Measurements from ENCODE around the gene DENND4A. TPM values are rescaled to one million over a fixed set of nuclear protein-coding genes. Genes with fewer than 3 reads are reported as not detected.
"Not testable (repeated sequence)": the region's sequence is repeated elsewhere in the genome, so short reads cannot be mapped to it uniquely, and the experiment has no call there.

Gene DENND4A
- polyA plus RNA-seq, 3 donors from 2014 or later, result 6.4 to 18.9 (median 6.5) TPM

DNA sequence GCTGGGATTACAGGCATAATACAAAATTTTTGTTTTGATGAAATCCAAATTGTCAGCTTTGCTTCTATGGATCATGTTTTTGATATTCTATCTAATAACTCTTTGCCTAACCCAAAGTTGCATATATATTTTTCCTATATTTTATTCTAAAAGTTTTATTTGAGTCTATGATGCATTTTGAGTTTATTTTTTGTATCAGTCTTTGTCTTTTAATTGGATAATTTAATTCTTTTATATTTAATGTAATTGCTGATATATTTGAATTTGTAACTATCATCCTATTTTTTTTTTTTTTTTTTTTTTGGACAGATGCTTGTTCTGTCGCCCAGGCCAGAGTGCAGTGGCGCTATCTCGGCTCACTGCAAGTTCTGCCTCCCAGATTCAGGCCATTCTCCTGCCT, 19.7 kb upstream of the DENND4A start:
- H3K4me1 Mint-ChIP-seq, result peaks cover 25 to 30% of the 10 kb centered on the region in 2 donors

DNA sequence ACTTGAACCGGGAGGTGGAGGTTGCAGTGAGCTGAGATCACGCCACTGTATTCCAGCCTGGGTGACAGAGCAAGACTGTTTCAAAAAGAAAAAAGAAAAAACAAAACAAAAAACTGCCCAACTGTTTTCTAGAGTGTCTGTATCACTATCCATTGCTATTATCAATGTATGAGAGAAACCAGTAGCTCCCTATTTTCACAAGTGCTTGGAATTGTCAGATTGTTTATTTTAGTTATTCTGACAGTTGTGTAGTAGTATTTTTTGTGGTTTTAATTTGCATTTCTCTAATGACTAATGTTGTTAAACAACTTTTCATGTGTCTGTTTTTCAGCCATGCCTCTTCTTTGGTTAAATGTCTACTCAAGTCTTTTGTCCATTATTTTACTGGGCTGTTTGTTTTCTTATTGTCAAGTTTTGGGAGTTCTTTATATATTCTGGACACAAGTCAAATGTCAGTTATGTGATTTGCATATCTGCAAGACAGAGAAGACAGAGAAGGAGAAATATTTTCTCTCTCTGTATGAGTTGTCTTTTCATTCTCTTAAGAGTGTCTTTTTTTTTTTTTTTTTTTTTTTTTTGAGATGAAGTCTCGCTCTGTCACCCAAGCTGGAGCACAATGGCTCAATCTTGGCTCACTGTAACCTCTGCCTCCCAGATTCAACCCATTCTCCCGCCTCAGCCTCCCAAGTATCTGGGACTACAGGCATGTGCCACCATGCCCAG, 19.1 kb upstream of the DENND4A start:
- not testable (repeated sequence) for DNase-seq; H3K4me3 Mint-ChIP-seq; H3K27me3 Mint-ChIP-seq (ENCODE audit: low read depth in 3 of 3); H3K27ac Mint-ChIP-seq; H3K9me3 Mint-ChIP-seq
- peaks cover 27 to 31% of the 10 kb centered on the region in 2 donors for H3K4me1 Mint-ChIP-seq
- peaks cover 4 to 12% (median 6%) of the 10 kb centered on the region in 3 donors for H3K36me3 Mint-ChIP-seq

More for the DNA sequence above, 19.7 kb upstream of the DENND4A start:
- peaks cover 4 to 10% (median 5%) of the 10 kb centered on the region in 3 donors for H3K27me3 Mint-ChIP-seq (ENCODE audit: low read depth in 3 of 3)
- peak overlapping the region in 1 of 6 donors; percentile 84 for H3K27ac Mint-ChIP-seq
- H3K36me3 Mint-ChIP-seq, result peaks cover 4 to 12% (median 6%) of the 10 kb centered on the region in 3 donors
- H3K4me3 Mint-ChIP-seq, result no peak overlapping the region
- DNase-seq, result no peak
- peaks cover 3 to 6% (median 4%) of the 10 kb centered on the region in 6 donors for H3K9me3 Mint-ChIP-seq

DNA sequence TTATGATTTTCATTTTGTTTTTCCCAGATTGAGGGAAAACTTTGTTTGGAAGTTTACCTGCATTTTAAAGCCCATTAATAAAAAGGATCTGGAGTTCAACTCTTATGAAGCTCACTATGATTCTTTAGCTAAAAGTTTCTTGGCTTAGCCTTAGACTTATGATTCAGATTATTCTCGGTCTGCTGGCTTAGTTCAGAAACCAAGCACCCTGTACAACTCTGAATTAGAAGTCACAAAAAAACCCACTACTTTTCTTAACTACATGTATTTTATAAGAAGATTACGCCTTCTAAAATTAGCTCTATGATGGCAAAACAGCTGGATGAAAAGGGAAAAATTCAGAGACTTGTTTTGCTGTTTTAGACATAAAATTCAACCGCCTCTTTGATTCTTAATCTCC, 14.3 kb upstream of the DENND4A start:
- Mint-ChIP-seq H3K9me3 (no peaks in the 10 kb centered on the region), H3K27ac (peak overlapping the region; percentile 84 to 99 (median 96)), H3K4me1 (peaks cover 35 to 36% of the 10 kb centered on the region in 2 donors), H3K27me3 (ENCODE audit: low read depth in 3 of 3) (peaks cover 0 to 3% (median 3%) of the 10 kb centered on the region in 3 donors), H3K4me3 (peak overlapping the region; percentile 33 to 97 (median 72)), H3K36me3 (peaks cover 0 to 4% (median 2%) of the 10 kb centered on the region in 3 donors)
- DNase-seq, result no peak

DNA sequence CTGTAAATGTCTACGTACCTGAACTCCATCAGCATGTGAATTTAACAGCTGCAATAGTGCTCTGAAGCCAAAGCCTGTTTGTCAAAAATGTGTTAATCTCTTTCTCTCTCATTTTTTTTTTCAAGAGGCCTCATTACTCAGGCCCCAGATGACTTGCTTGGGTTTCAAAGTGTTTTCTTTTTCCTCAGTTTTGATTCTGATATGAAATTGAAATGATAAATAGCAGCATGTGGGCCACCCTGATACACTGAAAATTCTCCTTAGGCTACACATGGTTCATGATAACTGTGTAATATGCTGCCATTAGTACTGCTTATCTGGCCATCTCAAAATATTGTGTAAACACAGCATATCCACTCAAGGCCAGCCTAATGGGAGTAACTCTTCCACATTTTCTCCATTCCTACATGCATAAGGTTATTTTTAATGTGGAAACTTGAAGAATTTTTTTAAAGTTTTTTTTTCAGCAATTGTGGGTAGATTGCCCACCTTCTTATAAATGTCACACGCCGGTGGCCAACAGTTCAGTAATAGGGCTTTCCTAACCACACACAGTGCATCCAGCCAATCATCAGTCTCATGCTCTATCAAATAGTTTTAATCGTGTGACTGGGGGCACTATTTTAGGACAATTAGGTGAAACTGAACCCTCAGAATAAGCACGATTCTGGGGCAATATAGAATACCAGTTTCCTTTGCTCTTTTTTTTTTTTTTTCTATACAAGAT, 13.1 kb upstream of the DENND4A start:
- Mint-ChIP-seq H3K27me3 (ENCODE audit: low read depth in 3 of 3) (peaks cover 0 to 3% (median 3%) of the 10 kb centered on the region in 3 donors), H3K27ac (peak overlapping the region; percentile 84 to 99 (median 96)), H3K4me3 (peak overlapping the region; percentile 25 to 97 (median 72)), H3K9me3 (no peaks in the 10 kb centered on the region), H3K36me3 (peaks cover 0 to 4% (median 2%) of the 10 kb centered on the region in 3 donors), H3K4me1 (peaks cover 35 to 36% of the 10 kb centered on the region in 2 donors)
- peak in 2 of 3 donors; percentile 19 to 27 for DNase-seq

DNA sequence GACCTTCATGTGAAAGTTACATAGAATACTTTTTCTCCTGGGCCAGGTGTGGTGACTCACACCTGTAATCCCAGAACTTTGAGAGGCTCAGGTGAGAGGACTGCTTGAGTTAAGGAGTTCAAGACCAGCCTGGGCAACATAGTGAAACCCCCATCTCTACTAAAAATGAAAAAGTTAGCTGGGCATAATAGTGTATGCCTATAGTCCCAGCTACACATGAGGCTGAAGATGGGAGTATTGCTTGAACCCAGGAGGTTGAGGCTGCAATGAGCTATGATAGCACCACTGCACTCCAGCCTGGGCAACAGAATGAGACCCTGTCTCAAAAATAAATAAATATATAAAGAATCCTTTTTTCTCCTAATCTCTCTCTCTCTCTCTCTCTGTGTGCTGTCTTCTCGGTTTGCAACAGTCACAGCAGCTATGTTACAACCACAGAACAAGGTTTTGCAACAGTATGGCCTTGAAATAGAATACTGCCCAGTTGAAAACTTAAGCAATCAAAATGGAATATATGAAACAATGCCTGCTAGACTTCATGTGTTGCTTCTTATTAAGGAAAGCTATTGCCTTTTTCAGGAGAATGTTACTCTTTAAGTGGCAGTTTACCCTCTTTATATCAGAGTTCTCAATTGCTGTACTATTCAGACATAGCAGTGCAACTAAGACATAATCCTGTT, 12.3 kb upstream of the DENND4A start:
- DNase-seq, result peak in 1 of 3 donors; percentile 17
- peaks cover 0 to 4% (median 2%) of the 10 kb centered on the region in 3 donors for H3K36me3 Mint-ChIP-seq
- H3K27me3 Mint-ChIP-seq (ENCODE audit: low read depth in 3 of 3), result peaks cover 0 to 3% (median 3%) of the 10 kb centered on the region in 3 donors
- H3K4me1 Mint-ChIP-seq, result peaks cover 35 to 36% of the 10 kb centered on the region in 2 donors
- H3K4me3 Mint-ChIP-seq, result peak overlapping the region in 4 of 5 donors; percentile 53 to 97 (median 82)
- no peaks in the 10 kb centered on the region for H3K9me3 Mint-ChIP-seq
- peak overlapping the region; percentile 84 to 99 (median 96) for H3K27ac Mint-ChIP-seq

DNA sequence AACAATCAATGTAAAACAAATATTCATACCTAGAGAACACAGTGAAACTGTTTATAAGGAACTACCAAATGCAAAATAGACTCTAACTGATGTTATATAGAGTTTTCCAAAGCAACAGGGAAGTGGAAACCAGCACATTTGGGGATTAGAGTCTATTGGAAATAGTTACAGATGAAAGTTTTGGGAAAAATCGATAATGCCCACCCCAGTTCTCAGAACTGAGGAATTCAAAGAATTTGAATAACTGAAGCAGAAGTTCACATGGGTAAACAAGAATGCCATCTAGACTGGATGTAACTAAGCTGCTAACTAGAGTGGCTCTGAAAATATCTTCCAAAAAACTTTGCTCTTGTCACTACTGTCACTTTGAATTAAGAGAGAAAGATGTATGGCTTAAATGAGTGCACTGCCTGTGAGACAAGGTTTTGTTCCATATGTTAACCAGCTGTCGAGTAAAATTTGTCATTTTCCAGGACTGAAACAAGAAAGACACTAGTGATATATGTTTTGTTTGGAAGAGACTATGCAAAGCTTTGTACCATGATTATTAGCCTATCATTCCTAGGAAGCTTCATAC, 9.2 kb upstream of the DENND4A start:
- peak overlapping the region in 1 of 6 donors; percentile 31 for H3K27ac Mint-ChIP-seq
- H3K27me3 Mint-ChIP-seq (ENCODE audit: low read depth in 3 of 3), result peaks cover 0 to 3% (median 0%) of the 10 kb centered on the region in 3 donors
- H3K4me1 Mint-ChIP-seq, result peaks cover 22 to 23% of the 10 kb centered on the region in 2 donors
- no peaks in the 10 kb centered on the region for H3K9me3 Mint-ChIP-seq
- no peak overlapping the region for H3K4me3 Mint-ChIP-seq
- DNase-seq, result no peak
- no peaks in the 10 kb centered on the region for H3K36me3 Mint-ChIP-seq

DNA sequence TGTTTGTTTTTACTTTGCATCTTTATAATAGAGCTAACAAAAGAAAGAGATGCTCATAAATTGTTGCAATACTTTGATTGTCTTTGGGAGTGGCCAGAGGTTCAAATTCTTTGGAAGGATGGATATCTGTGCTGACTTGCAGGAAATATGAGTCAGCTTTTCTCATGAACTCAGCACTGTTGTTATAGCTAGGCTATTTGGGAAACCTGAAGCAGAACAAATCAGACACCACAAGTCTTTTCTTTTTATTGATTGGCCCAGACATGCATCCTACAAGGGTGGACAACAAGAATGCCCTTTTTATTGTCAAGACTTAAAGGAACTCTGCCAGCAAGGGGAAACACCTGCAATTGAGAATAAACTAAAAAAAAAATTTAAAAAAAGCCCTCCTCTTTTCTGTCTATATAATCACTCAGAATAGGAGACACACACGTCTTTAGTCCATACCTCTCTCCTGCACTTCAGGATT, 4.6 kb upstream of the DENND4A start:
- peaks cover 10 to 12% of the 10 kb centered on the region in 2 donors for H3K4me1 Mint-ChIP-seq
- H3K36me3 Mint-ChIP-seq, result peaks cover 0 to 5% (median 0%) of the 10 kb centered on the region in 3 donors
- H3K27me3 Mint-ChIP-seq (ENCODE audit: low read depth in 3 of 3), result peaks cover 0 to 10% (median 9%) of the 10 kb centered on the region in 3 donors
- H3K27ac Mint-ChIP-seq, result peak overlapping the region in 3 of 6 donors; percentile 25 to 69 (median 66)
- no peak overlapping the region for H3K4me3 Mint-ChIP-seq
- no peaks in the 10 kb centered on the region for H3K9me3 Mint-ChIP-seq
- no peak for DNase-seq

DNA sequence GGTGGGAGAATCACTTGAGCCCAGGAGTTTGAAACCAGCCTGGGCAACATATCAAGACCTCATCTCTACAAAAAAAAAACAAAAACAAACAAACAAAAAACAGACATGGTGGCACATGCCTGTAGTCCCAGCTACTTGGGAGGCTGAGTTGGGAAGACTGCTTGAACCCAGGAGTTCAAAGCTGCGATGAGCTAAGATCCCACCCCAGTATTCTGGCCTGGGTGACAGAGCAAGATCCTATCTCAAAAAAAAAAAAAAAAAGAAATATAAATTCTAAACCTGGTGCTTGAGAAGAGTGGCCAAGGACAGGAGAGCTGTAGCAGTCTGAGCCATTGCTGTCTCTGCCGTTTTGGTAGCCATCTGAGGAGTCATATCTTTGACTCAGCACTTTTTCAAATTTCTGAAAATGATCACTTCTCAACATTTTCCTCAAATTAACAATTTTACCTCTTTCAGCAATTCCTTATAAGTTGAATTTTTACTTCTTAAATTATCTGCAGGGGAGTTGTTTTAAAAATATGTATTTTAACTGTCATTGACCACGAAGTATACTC, 3.6 kb upstream of the DENND4A start:
- H3K27me3 Mint-ChIP-seq (ENCODE audit: low read depth in 3 of 3), result peaks cover 4 to 18% (median 13%) of the 10 kb centered on the region in 3 donors
- DNase-seq, result no peak
- no peak overlapping the region for H3K4me3 Mint-ChIP-seq
- no peaks in the 10 kb centered on the region for H3K9me3 Mint-ChIP-seq
- peaks cover 16 to 18% of the 10 kb centered on the region in 2 donors for H3K4me1 Mint-ChIP-seq
- peak overlapping the region in 2 of 6 donors; percentile 7 to 24 for H3K27ac Mint-ChIP-seq
- peaks cover 0 to 5% (median 0%) of the 10 kb centered on the region in 3 donors for H3K36me3 Mint-ChIP-seq

DNA sequence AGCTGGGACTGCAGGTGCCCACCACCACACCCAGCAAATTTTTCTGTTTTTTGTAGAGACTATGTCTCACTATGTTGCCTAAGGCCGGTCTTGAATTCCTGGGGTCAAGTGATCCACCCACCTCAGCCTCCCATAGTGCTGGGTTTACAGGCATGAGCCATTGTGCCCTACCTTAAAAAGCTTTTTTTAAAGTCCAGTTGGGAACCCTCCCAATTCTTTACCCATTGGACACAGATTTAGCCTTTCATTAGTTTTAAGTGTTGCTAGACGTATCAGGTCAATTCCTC, 1.7 kb upstream of the DENND4A start:
- Mint-ChIP-seq H3K4me1 (peaks cover 34 to 36% of the 10 kb centered on the region in 2 donors), H3K36me3 (peaks cover 0 to 5% (median 0%) of the 10 kb centered on the region in 3 donors), H3K9me3 (no peaks in the 10 kb centered on the region), H3K27ac (peak overlapping the region; percentile 53 to 100 (median 82)), H3K4me3 (peak overlapping the region; percentile 55 to 71 (median 60)), H3K27me3 (ENCODE audit: low read depth in 3 of 3) (peaks cover 4 to 23% (median 13%) of the 10 kb centered on the region in 3 donors)
- DNase-seq, result no peak

DNA sequence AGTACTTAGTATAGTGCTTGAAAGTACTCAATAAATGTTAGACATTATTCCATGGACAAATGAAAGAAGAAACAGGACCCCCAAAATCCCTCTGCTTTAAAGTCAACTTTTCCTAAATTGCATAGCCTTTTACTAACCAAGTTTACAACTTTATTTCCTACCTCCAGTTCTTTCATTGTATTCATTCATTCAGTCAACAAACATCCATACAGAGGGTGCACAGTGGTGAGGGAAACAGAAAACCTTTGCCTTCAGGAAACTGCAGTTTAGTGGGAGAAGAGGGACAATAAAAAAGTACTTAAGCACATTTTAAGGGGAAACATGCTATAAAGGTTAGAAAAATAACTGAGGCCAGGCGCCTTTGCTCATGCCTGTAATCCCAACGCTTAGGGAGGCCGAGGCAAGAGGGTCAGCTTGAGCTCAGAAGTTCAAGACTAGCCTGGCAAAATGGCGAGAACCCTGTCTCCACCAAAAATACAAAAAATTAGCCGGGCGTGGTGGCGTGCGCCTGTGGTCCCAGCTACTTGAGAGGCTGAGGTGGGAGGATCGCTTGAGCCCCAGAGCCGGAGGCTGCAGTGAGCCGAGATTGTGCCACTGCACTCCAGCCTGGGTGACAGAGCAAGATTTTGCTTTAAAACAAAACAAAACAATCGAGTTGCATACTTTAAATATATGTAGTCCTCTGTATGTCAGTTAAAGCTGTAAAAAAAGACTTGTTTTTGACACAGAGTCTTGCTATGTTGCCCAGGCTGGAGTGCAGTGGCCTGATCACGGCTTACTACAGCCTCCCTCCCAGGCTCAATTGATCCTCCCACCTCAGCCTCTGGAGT, 1.1 kb upstream of the DENND4A start:
- H3K4me1 Mint-ChIP-seq, result peaks cover 39 to 42% of the 10 kb centered on the region in 2 donors
- no peak for DNase-seq
- no peaks in the 10 kb centered on the region for H3K9me3 Mint-ChIP-seq
- H3K4me3 Mint-ChIP-seq, result peak overlapping the region; percentile 93 to 99 (median 96)
- H3K36me3 Mint-ChIP-seq, result peaks cover 0 to 5% (median 0%) of the 10 kb centered on the region in 3 donors
- H3K27ac Mint-ChIP-seq, result peak overlapping the region; percentile 97 to 100 (median 100)
- H3K27me3 Mint-ChIP-seq (ENCODE audit: low read depth in 3 of 3), result peaks cover 4 to 23% (median 13%) of the 10 kb centered on the region in 3 donors

DNA sequence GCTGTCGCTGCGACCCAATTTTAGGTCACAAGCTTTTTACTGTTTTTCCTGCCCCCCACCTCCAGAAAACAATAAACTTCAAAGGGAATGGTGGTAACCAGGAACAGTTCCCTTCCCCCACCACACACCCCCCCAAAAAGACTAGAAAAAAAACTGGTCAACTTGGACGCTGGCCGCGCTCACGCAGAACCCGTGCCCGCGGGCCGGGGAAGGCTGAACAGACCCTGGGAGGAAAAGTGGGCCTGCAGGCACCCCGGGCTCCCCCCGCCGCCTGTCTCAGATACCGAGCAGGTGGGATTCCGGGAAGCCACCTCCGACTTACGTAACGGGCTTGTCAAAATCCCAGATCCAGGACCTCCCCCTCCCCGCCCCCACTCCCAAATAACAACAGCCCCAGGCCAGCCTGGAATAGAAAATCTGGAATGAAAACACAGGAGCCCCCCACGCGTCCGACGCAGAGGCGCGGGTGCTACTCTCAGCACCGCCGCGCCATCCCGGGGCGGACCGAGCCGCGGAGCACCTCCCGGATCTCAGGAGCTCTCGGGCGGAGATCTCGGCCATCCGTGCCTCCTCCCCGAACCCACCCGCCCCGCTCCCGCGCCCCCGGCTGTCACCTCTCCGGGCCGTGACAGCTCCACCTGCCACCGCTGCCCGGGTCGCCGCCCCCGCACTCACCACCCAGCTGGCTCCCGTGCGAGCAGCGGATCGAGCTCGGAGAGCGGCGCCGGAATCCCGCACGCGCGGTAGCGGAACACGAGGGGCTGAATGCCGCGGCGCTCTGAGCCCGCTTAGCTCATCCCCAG, 557 bp downstream of the DENND4A start:
- Mint-ChIP-seq H3K4me1 (peaks cover 50 to 58% of the 10 kb centered on the region in 2 donors), H3K4me3 (peak overlapping the region; percentile 93 to 99 (median 96)), H3K36me3 (peaks cover 0 to 5% (median 0%) of the 10 kb centered on the region in 3 donors), H3K27me3 (ENCODE audit: low read depth in 3 of 3) (peaks cover 4 to 23% (median 14%) of the 10 kb centered on the region in 3 donors), H3K27ac (peak overlapping the region; percentile 87 to 100 (median 98)), H3K9me3 (no peaks in the 10 kb centered on the region)
- DNase-seq, result peak; percentile 47 to 52 (median 48)

Data from immature natural killer cell (primary cell).